Tongue (tissue), 2 donors: ENCODE results near the gene MYOZ2. TPM values are rescaled to one million over a fixed set of nuclear protein-coding genes. Genes with fewer than 3 reads are reported as not detected.
"Not testable (repeated sequence)": the region's sequence is repeated elsewhere in the genome, so short reads cannot be mapped to it uniquely, and the experiment has no call there.

Source experiments
- DNase-seq: peaks from one replicate; pipeline ENCODE4 v3.0.0-alpha.2; 2015
- total RNA-seq: library from RNA; depleted of rRNA; stranded (reverse); fragments of >200 nt; gene quantifications from one replicate; pipeline ENCODE4 v1.2.3, GENCODE V29; 2014

Gene MYOZ2
- total RNA-seq, 1 donor from 2014 or later = 170 TPM

GRCh38 chr4:119128148-119128547 is 7.5 kb upstream of the MYOZ2 start:
- DNase-seq = no peak

GRCh38 chr4:119130365-119131065 is 5.1 kb upstream of the MYOZ2 start:
- DNase-seq = no peak

GRCh38 chr4:119131164-119131563 is 4.5 kb upstream of the MYOZ2 start:
- DNase-seq = no peak

GRCh38 chr4:119132306-119132705 is 3.3 kb upstream of the MYOZ2 start:
- no peak for DNase-seq

GRCh38 chr4:119136546-119136945 is 914 bp downstream of the MYOZ2 start:
- peak; percentile 78 for DNase-seq

GRCh38 chr4:119138046-119138445 is 2.4 kb downstream of the MYOZ2 start:
- peak; percentile 40 for DNase-seq

- no peak for DNase-seq
Observed at GRCh38 chr4:119139311-119139710, 3.7 kb downstream of the MYOZ2 start.

GRCh38 chr4:119139822-119140252 is 4.2 kb downstream of the MYOZ2 start:
- DNase-seq = no peak

- DNase-seq = not testable (repeated sequence)
Observed at GRCh38 chr4:119141283-119141682, 5.7 kb downstream of the MYOZ2 start.

GRCh38 chr4:119142833-119143232 is 7.2 kb downstream of the MYOZ2 start:
- no peak for DNase-seq

GRCh38 chr4:119143341-119143740 is 7.7 kb downstream of the MYOZ2 start:
- DNase-seq = not testable (repeated sequence)

GRCh38 chr4:119149110-119149509 is 13.5 kb downstream of the MYOZ2 start:
- DNase-seq = no peak

GRCh38 chr4:119151161-119151560 is 15.5 kb downstream of the MYOZ2 start:
- no peak for DNase-seq

GRCh38 chr4:119152741-119153140 is 17.1 kb downstream of the MYOZ2 start:
- DNase-seq = no peak

GRCh38 chr4:119162174-119162573 is 26.5 kb downstream of the MYOZ2 start:
- DNase-seq = no peak

GRCh38 chr4:119165767-119166166 is 30.1 kb downstream of the MYOZ2 start:
- no peak for DNase-seq

- no peak for DNase-seq
Observed at GRCh38 chr4:119170195-119170594, 34.6 kb downstream of the MYOZ2 start.

GRCh38 chr4:119172223-119172622 is 36.6 kb downstream of the MYOZ2 start:
- no peak for DNase-seq

GRCh38 chr4:119173729-119174361 is 38.2 kb downstream of the MYOZ2 start:
- not testable (repeated sequence) for DNase-seq

- no peak for DNase-seq
Observed at GRCh38 chr4:119179011-119179410, 43.4 kb downstream of the MYOZ2 start.

GRCh38 chr4:119184128-119184527 is 48.5 kb downstream of the MYOZ2 start:
- no peak for DNase-seq

- peak; percentile 40 for DNase-seq
Observed at GRCh38 chr4:119189638-119190037, 54.0 kb downstream of the MYOZ2 start.

- no peak for DNase-seq
Observed at GRCh38 chr4:119190354-119190753, 54.7 kb downstream of the MYOZ2 start.

GRCh38 chr4:119191505-119191904 is 55.9 kb downstream of the MYOZ2 start:
- DNase-seq = no peak
